Measurements from ENCODE around the gene ANKFY1.

Gene ANKFY1

DNA sequence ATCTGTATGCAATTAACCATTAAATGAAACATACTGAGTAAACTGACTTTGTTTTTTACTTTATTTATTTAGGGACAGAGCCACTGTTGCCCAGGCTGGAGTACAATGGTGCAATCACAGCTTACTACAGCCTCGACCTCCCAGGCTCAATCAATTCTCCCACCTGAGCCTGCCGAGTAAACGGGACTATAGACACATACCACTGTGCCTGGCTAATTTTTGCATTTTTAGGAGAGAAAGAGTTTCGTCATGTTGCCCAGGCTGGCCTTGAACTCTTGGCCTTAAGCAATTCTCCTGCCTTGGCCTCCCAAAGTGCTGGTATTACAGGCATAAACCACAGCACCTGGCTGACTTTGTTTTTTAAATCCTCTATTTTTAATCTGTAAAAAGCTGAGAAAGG, 42.6 kb downstream of the ANKFY1 start:
- ATAC-seq (ENCODE audit: insufficient read depth, low read depth) (no peak), DNase-seq (no peak)
- H3K79me2 ChIP-seq (ENCODE audit: insufficient read depth, low read length): peaks cover 7% of the 10 kb centered on the region; the same call in 1 of the 2 replicates
- H2AFZ ChIP-seq (ENCODE audit: low read depth, low read length): no peak overlapping the region
- no peak overlapping the region for H3K4me2 ChIP-seq (ENCODE audit: insufficient read depth, low read length)
- H3K9ac ChIP-seq (ENCODE audit: low read depth, low read length): no peak overlapping the region
- no peaks in the 10 kb centered on the region for H4K20me1 ChIP-seq (ENCODE audit: insufficient read depth, low read length)
- H3K4me1 ChIP-seq (ENCODE audit: insufficient read depth, low read length): no peaks in the 10 kb centered on the region
- no peak overlapping the region for H3K4me3 ChIP-seq (ENCODE audit: low read depth in 1 of 2, low read length in 2 of 2)
- H3K27ac ChIP-seq (ENCODE audit: low read length): no peak overlapping the region
- peaks cover 30% of the 10 kb centered on the region for H3K36me3 ChIP-seq (ENCODE audit: insufficient read depth, low read length)
- no peak for TF ChIP-seq EZH2 (IDR thresholded peaks at IDR 0.05; ENCODE audit: borderline replicate concordance, low read depth, low read length, severe bottlenecking)
- TF ChIP-seq, protein P1, sequence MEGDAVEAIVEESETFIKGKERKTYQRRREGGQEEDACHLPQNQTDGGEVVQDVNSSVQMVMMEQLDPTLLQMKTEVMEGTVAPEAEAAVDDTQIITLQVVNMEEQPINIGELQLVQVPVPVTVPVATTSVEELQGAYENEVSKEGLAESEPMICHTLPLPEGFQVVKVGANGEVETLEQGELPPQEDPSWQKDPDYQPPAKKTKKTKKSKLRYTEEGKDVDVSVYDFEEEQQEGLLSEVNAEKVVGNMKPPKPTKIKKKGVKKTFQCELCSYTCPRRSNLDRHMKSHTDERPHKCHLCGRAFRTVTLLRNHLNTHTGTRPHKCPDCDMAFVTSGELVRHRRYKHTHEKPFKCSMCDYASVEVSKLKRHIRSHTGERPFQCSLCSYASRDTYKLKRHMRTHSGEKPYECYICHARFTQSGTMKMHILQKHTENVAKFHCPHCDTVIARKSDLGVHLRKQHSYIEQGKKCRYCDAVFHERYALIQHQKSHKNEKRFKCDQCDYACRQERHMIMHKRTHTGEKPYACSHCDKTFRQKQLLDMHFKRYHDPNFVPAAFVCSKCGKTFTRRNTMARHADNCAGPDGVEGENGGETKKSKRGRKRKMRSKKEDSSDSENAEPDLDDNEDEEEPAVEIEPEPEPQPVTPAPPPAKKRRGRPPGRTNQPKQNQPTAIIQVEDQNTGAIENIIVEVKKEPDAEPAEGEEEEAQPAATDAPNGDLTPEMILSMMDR (IDR thresholded peaks at IDR 0.05; ENCODE audit: borderline replicate concordance, extremely low read depth, low read length, poor library complexity, severe bottlenecking): no peak
- no peaks in the 10 kb centered on the region for H3K27me3 ChIP-seq (ENCODE audit: insufficient read depth, low read length, poor library complexity)
- H3K9me3 ChIP-seq (ENCODE audit: insufficient read depth, low read length, severe bottlenecking): no peaks in the 10 kb centered on the region

DNA sequence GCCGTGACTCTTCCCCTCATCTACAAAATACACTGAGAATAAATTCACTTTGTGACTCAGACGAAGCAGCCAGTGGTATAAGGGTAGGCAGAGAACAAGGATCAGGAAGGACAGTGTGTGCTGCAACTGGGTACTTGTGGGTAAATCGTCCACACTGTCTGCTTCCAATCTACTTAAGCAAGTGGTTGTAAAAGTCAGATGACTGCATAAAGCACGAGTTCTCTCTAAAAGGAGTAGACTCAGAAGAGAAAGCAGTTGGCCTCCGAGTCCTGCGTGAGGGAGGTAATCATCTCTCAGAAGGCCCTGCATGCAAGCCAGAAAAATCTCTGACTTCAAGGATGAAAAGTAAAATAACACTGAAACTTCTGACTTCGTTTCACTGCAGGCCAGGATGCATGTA, 43.1 kb downstream of the ANKFY1 start:
- DNase-seq: no peak
- H3K9ac ChIP-seq (ENCODE audit: low read depth, low read length): no peak overlapping the region

DNA sequence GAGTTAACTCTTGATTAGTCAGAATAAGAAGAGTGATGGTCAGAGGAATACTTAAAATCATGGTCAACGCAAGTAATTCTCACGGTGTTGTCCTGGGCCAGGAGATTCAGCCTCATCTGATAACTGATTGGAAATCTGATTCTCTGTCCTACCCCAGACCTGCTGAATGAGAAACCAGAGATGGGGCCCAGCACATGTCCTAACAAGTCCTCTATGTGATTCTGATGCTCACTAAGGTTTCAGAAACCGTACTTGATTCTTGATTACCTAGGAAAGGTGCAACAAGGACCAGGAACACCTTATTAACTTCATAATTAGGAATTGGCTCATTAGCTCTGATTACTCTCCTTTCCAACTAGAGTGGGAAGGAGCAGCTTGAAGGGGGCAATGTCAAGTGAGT, 44.5 kb downstream of the ANKFY1 start:
- H3K36me3 ChIP-seq (ENCODE audit: insufficient read depth, low read length): peaks cover 41% of the 10 kb centered on the region
- no peaks in the 10 kb centered on the region for H4K20me1 ChIP-seq (ENCODE audit: insufficient read depth, low read length)
- no peaks in the 10 kb centered on the region; the same call in 1 of the 2 replicates for H3K4me1 ChIP-seq (ENCODE audit: insufficient read depth, low read length)
- no peak overlapping the region for H3K4me3 ChIP-seq (ENCODE audit: low read depth in 1 of 2, low read length in 2 of 2)
- no peak overlapping the region for H3K4me2 ChIP-seq (ENCODE audit: insufficient read depth, low read length)
- no peak for ATAC-seq (ENCODE audit: insufficient read depth, low read depth)
- no peak overlapping the region for H3K9ac ChIP-seq (ENCODE audit: low read depth, low read length)
- H2AFZ ChIP-seq (ENCODE audit: low read depth, low read length): no peak overlapping the region
- H3K27me3 ChIP-seq (ENCODE audit: insufficient read depth, low read length, poor library complexity): no peaks in the 10 kb centered on the region
- no peak for DNase-seq
- TF ChIP-seq EZH2 (IDR thresholded peaks at IDR 0.05; ENCODE audit: borderline replicate concordance, low read depth, low read length, severe bottlenecking): no peak
- TF ChIP-seq, protein P1 (IDR thresholded peaks at IDR 0.05; ENCODE audit: borderline replicate concordance, extremely low read depth, low read length, poor library complexity, severe bottlenecking): no peak
- peaks cover 10% of the 10 kb centered on the region for H3K79me2 ChIP-seq (ENCODE audit: insufficient read depth, low read length)
- no peak overlapping the region for H3K27ac ChIP-seq (ENCODE audit: low read length)
- no peaks in the 10 kb centered on the region for H3K9me3 ChIP-seq (ENCODE audit: insufficient read depth, low read length, severe bottlenecking)

More for the DNA sequence above, 43.1 kb downstream of the ANKFY1 start:
- Histone ChIP-seq H3K4me2 (ENCODE audit: insufficient read depth, low read length) (no peak overlapping the region), H3K4me1 (ENCODE audit: insufficient read depth, low read length) (no peaks in the 10 kb centered on the region), H3K4me3 (ENCODE audit: low read depth in 1 of 2, low read length in 2 of 2) (no peak overlapping the region), H3K79me2 (ENCODE audit: insufficient read depth, low read length) (peaks cover 2% of the 10 kb centered on the region; the same call in 1 of the 2 replicates), H3K36me3 (ENCODE audit: insufficient read depth, low read length) (peaks cover 35% of the 10 kb centered on the region), H4K20me1 (ENCODE audit: insufficient read depth, low read length) (no peaks in the 10 kb centered on the region), H2AFZ (ENCODE audit: low read depth, low read length) (no peak overlapping the region), H3K27ac (ENCODE audit: low read length) (no peak overlapping the region), H3K27me3 (ENCODE audit: insufficient read depth, low read length, poor library complexity) (no peaks in the 10 kb centered on the region), H3K9me3 (ENCODE audit: insufficient read depth, low read length, severe bottlenecking) (no peaks in the 10 kb centered on the region)
- ATAC-seq (ENCODE audit: insufficient read depth, low read depth): no peak
- no peak for TF ChIP-seq EZH2 (IDR thresholded peaks at IDR 0.05; ENCODE audit: borderline replicate concordance, low read depth, low read length, severe bottlenecking)
- TF ChIP-seq, protein P1 (IDR thresholded peaks at IDR 0.05; ENCODE audit: borderline replicate concordance, extremely low read depth, low read length, poor library complexity, severe bottlenecking): no peak
